ENCODE data around the gene PCDHA6. TPM values are rescaled to one million over a fixed set of nuclear protein-coding genes. Genes with fewer than 3 reads are reported as not detected.
A peak's percentile ranks its signal among the peaks of the same experiment; 100 is the strongest.
"Not testable (repeated sequence)": the region's sequence is repeated elsewhere in the genome, so short reads cannot be mapped to it uniquely, and the experiment has no call there.

The PCDHA6 gene
- total RNA-seq, 1 experiment from 2014 or later, result 1.0 TPM

DNA sequence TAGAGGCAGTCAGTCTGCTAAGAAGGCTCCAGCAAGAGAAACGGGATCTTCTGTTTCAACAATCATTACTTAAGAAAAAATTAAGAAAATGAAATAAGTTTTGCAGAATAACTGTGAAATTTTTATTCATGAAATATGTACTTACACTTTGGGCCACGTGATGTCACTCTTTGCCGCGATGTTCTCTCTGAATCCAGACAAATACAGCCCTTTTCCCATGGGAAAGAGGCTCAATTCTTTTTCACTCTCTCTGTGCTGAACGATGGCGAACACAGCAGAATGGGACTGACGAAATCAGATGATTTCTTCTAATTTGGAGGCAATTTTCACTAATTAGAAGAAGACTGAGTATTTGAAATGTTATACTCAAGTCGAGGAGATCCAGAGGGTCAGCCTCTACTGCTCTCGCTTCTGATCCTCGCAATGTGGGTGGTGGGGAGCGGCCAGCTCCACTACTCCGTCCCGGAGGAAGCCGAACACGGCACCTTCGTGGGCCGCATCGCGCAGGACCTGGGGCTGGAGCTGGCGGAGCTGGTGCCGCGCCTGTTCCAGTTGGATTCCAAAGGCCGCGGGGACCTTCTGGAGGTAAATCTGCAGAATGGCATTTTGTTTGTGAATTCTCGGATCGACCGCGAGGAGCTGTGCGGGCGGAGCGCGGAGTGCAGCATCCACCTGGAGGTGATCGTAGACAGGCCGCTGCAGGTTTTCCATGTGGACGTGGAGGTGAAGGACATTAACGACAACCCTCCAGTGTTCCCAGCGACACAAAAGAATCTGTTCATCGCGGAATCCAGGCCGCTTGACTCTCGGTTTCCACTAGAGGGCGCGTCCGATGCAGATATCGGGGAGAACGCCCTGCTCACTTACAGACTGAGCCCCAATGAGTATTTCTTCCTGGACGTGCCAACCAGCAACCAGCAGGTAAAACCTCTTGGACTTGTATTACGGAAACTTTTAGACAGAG is 20.7 kb downstream of the PCDHA6 start, which contains the start of gene PCDHA9:
PCDHA9 (plus strand) TSS at position 244 of the 964 bp plus-strand sequence; CDS start at position 358, 114 bp downstream.
- H3K36me3 Mint-ChIP-seq (ENCODE audit: insufficient read depth, unreplicated experiment); H3K9me3 Mint-ChIP-seq (ENCODE audit: unreplicated experiment); H3K4me3 Mint-ChIP-seq (ENCODE audit: unreplicated experiment); H3K4me1 Mint-ChIP-seq (ENCODE audit: insufficient read depth, unreplicated experiment); H3K27ac Mint-ChIP-seq (ENCODE audit: low read depth, unreplicated experiment); POLR2A ChIA-PET; BruUV-seq (replicated peaks); H3K27me3 Mint-ChIP-seq (ENCODE audit: insufficient read depth, unreplicated experiment): not testable (repeated sequence)
- peak; percentile 24 for TF ChIP-seq CTCF (IDR thresholded peaks at IDR 0.05; ENCODE audit: unreplicated experiment)
- intact Hi-C loops (cut with micrococcal nuclease), result loop anchor here (1.0 kb wide), 1 partner anchor 193 kb away; no protein-coding TSS in a partner anchor
- CTCF ChIA-PET, result interaction anchor here (0.5 to 0.6 kb wide), 2 partner anchors 65 to 174 kb away, joined by 3 to 6 read pairs; no protein-coding TSS in a partner anchor
- peak; percentile 11 for DNase-seq (ENCODE audit: unreplicated experiment)

DNA sequence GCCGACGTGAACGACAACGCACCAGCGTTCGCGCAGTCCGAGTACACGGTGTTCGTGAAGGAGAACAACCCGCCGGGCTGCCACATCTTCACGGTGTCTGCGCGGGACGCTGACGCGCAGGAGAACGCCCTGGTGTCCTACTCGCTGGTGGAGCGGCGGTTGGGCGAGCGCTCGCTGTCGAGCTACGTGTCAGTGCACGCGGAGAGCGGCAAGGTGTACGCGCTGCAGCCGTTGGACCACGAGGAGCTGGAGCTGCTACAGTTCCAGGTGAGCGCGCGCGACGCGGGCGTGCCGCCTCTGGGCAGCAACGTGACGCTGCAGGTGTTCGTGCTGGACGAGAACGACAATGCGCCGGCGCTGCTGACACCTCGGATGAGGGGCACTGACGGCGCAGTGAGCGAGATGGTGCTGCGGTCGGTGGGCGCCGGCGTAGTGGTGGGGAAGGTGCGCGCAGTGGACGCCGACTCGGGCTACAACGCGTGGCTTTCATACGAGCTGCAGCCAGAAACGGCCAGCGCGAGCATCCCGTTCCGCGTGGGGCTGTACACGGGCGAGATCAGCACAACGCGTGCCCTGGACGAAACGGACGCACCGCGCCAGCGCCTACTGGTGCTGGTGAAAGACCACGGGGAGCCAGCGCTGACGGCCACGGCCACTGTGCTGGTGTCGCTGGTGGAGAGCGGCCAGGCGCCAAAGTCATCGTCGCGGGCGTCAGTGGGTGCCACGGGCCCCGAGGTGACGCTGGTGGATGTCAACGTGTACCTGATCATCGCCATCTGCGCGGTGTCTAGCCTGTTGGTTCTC is 22.3 kb downstream of the PCDHA6 start:
- H3K4me1 Mint-ChIP-seq (ENCODE audit: insufficient read depth, unreplicated experiment); H3K36me3 Mint-ChIP-seq (ENCODE audit: insufficient read depth, unreplicated experiment); DNase-seq (ENCODE audit: unreplicated experiment); BruUV-seq (replicated peaks); intact Hi-C loops (cut with micrococcal nuclease); H3K9me3 Mint-ChIP-seq (ENCODE audit: unreplicated experiment); H3K27ac Mint-ChIP-seq (ENCODE audit: low read depth, unreplicated experiment); H3K27me3 Mint-ChIP-seq (ENCODE audit: insufficient read depth, unreplicated experiment); H3K4me3 Mint-ChIP-seq (ENCODE audit: unreplicated experiment); POLR2A ChIA-PET: not testable (repeated sequence)
- CTCF ChIA-PET, result interaction anchor here (0.6 to 0.7 kb wide), 2 partner anchors 44 to 160 kb away, joined by 3 read pairs; no protein-coding TSS in a partner anchor

DNA sequence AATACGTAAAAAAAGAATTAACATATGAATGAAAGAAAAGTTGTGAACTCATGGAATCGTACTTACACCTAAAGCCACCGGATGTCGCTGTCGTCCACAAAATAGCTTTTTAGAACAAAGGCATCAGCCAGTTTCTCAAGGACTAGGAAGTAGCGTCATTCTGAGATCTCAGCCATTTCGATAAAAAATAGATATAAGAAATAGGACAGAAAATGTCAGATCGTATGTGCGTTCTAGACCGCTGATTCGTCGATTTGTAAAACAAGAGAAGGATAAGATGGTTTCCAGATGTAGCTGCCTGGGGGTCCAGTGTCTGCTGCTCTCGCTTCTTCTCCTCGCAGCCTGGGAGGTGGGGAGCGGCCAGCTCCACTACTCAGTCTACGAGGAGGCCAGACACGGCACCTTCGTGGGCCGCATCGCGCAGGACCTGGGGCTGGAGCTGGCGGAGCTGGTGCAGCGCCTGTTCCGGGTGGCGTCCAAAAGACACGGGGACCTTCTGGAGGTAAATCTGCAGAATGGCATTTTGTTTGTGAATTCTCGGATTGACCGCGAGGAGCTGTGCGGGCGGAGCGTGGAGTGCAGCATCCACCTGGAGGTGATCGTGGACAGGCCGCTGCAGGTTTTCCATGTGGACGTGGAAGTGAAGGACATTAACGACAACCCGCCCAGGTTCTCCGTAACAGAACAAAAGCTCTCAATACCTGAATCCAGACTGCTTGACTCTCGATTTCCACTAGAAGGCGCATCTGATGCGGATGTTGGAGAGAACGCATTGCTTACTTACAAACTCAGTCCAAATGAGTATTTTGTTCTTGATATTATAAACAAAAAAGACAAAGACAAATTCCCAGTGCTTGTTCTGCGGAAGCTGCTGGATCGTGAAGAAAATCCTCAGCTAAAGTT is 28.3 kb downstream of the PCDHA6 start, which contains the start of gene PCDHA10:
PCDHA10 (plus strand) TSS at position 126 of the 903 bp plus-strand sequence; CDS start at position 278, 152 bp downstream.
- BruUV-seq (replicated peaks), result no TSS peak
- ChIA-PET CTCF (interaction anchor here (1.1 to 1.4 kb wide), 2 partner anchors 20 to 184 kb away, joined by 3 to 4 read pairs; no protein-coding TSS in a partner anchor), POLR2A (interaction anchor here (0.7 to 1.0 kb wide), 3 partner anchors 17 to 185 kb away, joined by 3 read pairs; no protein-coding TSS in a partner anchor)
- Mint-ChIP-seq H3K27ac (ENCODE audit: low read depth, unreplicated experiment) (no peak within 1 kb of the TSS), H3K36me3 (ENCODE audit: insufficient read depth, unreplicated experiment) (no peaks in the 10 kb centered on the region), H3K4me1 (ENCODE audit: insufficient read depth, unreplicated experiment) (no peaks in the 10 kb centered on the region), H3K9me3 (ENCODE audit: unreplicated experiment) (peaks cover 16% of the 10 kb centered on the region), H3K4me3 (ENCODE audit: unreplicated experiment) (no peak within 1 kb of the TSS), H3K27me3 (ENCODE audit: insufficient read depth, unreplicated experiment) (no peaks in the 10 kb centered on the region)
- peak; percentile 7 for TF ChIP-seq CTCF (IDR thresholded peaks at IDR 0.05; ENCODE audit: unreplicated experiment)
- peak; percentile 26 for DNase-seq (ENCODE audit: unreplicated experiment)
- intact Hi-C loops (cut with micrococcal nuclease), result no loop called here
